Activated CD4-positive, alpha-beta memory T cell treated with anti-CD3 and anti-CD28 coated beads, Interleukin-2, amount 10 ng/mL, durations not matched to agents 7 days and 5 days (primary cell): ENCODE measurements around the gene ACYP2. TPM values are rescaled to one million over a fixed set of nuclear protein-coding genes. Genes with fewer than 3 reads are reported as not detected.
"Not testable (repeated sequence)": the region's sequence is repeated elsewhere in the genome, so short reads cannot be mapped to it uniquely, and the experiment has no call there.

Experiments used
- CTCF ChIA-PET: fragments of 350-600 bp; sonication (Branson Sonifier 250); formaldehyde crosslinking; loops from one replicate; lab custom pipeline; 2021; ENCODE audit warnings: antibody characterized with exemption, inconsistent platforms; lab: Charles Lee
- POLR2A ChIA-PET: fragments of 350-600 bp; sonication (Branson Sonifier 250); formaldehyde crosslinking; loops from one replicate; lab custom pipeline; 2021; ENCODE audit warnings: antibody characterized with exemption; lab: Charles Lee
- DNase-seq: peaks from one replicate; pipeline ENCODE4 v3.0.0-alpha.2; 2020
- H3K27ac Mint-ChIP-seq: one replicate; pipeline ENCODE4 v1.8.0; 2021; ENCODE audit warnings: mild to moderate bottlenecking, mixed read lengths
- H3K27me3 Mint-ChIP-seq: one replicate; pipeline ENCODE4 v1.8.0; 2021; ENCODE audit warnings: mixed read lengths
- H3K36me3 Mint-ChIP-seq: one replicate; pipeline ENCODE4 v1.8.0; 2021; ENCODE audit warnings: low read depth, mixed read lengths
- H3K4me1 Mint-ChIP-seq: one replicate; pipeline ENCODE4 v1.8.0; 2021; ENCODE audit warnings: mixed read lengths
- H3K4me3 Mint-ChIP-seq: one replicate; pipeline ENCODE4 v1.8.0; 2021; ENCODE audit warnings: mild to moderate bottlenecking, mixed read lengths
- H3K9me3 Mint-ChIP-seq: one replicate; pipeline ENCODE4 v1.8.0; 2021; ENCODE audit warnings: mixed read lengths
- total RNA-seq, 2 experiments: library from RNA; stranded (reverse); gene quantifications; one replicate each; pipeline ENCODE4 v1.2.3, GENCODE V29; 2021

Gene ACYP2
- total RNA-seq, 2 experiments from 2014 or later, result 8.6 to 10.0 TPM

DNA sequence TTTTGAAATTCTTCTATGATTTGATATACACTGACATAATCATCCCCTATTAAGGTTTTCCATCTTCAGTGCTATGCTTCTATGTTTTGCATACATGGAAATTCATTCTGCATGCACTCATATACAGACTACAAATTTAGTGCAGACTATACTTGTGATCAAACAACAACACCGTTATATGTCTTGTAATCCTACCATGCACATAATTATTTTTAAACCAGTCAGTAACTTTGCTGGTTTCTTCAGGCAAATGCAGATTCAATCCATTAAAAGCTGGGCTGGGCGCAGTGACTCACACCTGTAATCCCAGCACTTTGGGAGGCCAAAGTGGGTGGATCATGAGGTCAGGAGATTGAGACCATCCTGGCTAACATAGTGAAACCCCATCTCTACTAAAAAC is 11.8 kb downstream of the ACYP2 start:
- H3K4me3 Mint-ChIP-seq, H3K4me1 Mint-ChIP-seq, DNase-seq, H3K27me3 Mint-ChIP-seq, H3K27ac Mint-ChIP-seq, H3K36me3 Mint-ChIP-seq, H3K9me3 Mint-ChIP-seq: not testable (repeated sequence)
- ChIA-PET CTCF (interaction anchor here (1.6 kb wide), 1 partner anchor 20 kb away, joined by 5 read pairs; no protein-coding TSS in a partner anchor), POLR2A (interaction anchor here (0.6 kb wide), 1 partner anchor 59 kb away, joined by 3 read pairs; no protein-coding TSS in a partner anchor)

DNA sequence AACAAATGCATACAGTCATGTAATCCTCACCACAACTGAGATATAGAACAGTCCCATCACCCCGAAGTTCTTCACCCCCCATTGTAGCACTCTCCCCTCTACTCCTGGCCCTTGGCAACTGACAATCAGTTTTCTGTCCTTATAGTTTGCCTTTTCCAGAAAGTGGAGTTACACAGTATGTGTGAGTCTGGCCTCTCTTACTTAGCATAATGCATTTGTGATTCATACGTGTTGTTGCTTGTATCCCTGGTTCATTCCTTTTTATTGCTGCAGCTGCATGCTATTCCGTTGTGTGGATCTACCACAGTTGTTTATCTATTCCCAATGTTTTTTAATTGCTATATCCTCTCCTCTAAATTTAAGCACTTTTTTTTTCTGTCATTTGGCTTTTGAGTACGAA is 17.6 kb downstream of the ACYP2 start:
- no peaks in the 10 kb centered on the region for H3K27me3 Mint-ChIP-seq
- no peaks in the 10 kb centered on the region for H3K4me1 Mint-ChIP-seq
- no peak for DNase-seq
- H3K36me3 Mint-ChIP-seq, result no peaks in the 10 kb centered on the region
- ChIA-PET POLR2A (no interaction called here), CTCF (no interaction called here)
- H3K27ac Mint-ChIP-seq, result no peak overlapping the region
- no peaks in the 10 kb centered on the region for H3K9me3 Mint-ChIP-seq
- no peak overlapping the region for H3K4me3 Mint-ChIP-seq

DNA sequence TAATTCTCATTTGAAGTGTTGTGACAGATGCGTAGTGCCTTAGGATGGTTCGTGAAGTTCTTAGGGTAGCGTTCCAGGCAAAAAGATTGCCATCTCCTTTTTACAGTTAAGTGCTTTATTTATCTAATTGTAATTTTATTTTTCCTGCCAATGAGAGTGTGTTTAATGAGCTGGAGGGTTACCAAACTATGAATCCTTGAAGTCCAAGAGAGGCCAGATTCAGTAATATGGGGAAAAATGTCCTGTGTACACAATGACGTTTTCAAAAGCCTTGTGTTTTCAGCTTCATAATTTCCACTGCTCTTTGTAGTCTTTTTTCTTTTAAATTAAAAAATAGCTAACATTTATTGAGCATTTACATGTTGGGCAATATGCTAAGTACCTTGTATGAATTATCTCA is 23.8 kb downstream of the ACYP2 start:
- ChIA-PET CTCF (no interaction called here), POLR2A (no interaction called here)
- no peaks in the 10 kb centered on the region for H3K36me3 Mint-ChIP-seq
- H3K4me1 Mint-ChIP-seq, result no peaks in the 10 kb centered on the region
- no peaks in the 10 kb centered on the region for H3K9me3 Mint-ChIP-seq
- H3K27ac Mint-ChIP-seq, result no peak overlapping the region
- no peak overlapping the region for H3K4me3 Mint-ChIP-seq
- DNase-seq, result no peak
- no peaks in the 10 kb centered on the region for H3K27me3 Mint-ChIP-seq

DNA sequence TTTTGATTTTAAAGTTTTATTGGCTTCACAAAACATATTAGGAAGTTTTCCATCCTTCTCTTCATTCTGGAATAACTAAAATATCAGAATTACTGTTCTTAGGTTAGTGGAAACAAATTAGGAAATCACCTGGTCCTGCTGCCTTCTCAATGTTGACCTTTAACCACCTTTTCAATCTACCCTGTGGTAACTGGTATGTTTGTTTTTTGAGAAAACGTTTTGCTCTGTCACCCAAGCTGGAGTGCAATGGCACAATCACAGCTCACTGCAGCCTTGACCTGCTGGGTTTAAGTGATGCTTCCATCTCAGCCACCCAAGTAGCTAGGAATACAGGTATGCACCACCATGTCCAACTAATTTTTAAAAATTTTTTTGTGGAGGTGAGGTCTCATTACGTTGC is 28.4 kb downstream of the ACYP2 start:
- no peaks in the 10 kb centered on the region for H3K9me3 Mint-ChIP-seq
- ChIA-PET POLR2A (no interaction called here), CTCF (interaction anchor here (1.0 kb wide), 1 partner anchor 481 kb away, joined by 3 read pairs; no protein-coding TSS in a partner anchor)
- no peak overlapping the region for H3K4me3 Mint-ChIP-seq
- H3K36me3 Mint-ChIP-seq, result no peaks in the 10 kb centered on the region
- H3K27ac Mint-ChIP-seq, result no peak overlapping the region
- H3K4me1 Mint-ChIP-seq, result no peaks in the 10 kb centered on the region
- no peaks in the 10 kb centered on the region for H3K27me3 Mint-ChIP-seq
- no peak for DNase-seq

DNA sequence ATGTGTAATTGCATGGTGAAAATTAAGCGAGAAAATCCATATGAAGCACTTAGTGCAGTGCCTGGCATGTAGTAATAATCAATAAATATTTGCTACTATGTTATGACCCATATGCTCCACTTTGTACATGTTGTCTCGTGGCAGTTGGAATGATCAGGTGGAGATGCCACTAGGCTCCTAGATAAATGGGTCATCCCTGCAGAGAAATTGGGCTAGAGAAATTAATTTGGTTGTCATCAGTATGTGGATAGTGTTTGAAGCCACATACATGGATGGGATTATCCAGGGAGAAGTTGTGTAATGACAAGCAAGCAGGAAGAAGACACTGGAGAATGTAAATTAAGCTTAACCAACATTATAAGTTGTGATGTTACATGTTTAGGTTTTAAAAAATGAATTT is 33.0 kb downstream of the ACYP2 start:
- ChIA-PET CTCF (no interaction called here), POLR2A (no interaction called here)
- DNase-seq, result no peak
- Mint-ChIP-seq H3K4me1 (no peaks in the 10 kb centered on the region), H3K27me3 (no peaks in the 10 kb centered on the region), H3K27ac (no peak overlapping the region), H3K9me3 (no peaks in the 10 kb centered on the region), H3K4me3 (no peak overlapping the region), H3K36me3 (peaks cover 2% of the 10 kb centered on the region)

DNA sequence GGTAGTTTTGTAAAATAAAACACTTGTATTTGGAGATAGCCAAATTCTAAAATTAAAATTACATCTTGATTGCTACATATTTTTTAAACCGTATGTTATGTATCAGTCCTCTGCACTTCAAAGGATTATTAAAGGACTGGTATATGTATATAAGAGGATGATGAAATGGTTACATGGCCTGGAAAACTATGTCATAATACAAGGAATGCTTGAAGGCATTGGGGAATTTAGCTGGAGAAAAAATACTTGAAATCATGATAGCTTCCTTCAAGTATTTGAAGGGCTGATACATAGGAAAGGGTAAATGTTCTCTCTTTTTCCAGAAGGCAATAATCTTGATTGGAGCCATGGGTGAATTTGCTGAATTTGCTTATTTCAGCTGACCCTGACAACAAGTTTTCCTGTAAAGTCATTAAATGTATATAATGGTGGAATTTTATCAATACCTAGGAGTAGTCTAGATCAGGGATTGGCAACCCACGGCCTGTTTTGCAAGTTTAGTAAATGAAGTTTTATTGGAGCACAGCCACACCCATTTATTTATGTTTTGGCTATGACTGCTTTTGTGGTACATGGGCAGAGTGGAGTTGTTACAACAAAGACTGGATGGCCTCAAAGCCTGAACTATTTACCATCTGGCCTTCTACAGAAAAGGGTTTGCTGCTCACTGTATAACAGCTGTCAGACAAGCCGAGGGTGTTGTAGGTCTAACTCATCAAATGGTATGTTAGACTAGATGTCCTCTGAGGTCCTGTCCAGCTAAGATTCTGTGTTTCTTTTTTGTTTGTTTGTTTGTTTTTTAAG is 34.4 kb downstream of the ACYP2 start:
- no peak overlapping the region for H3K4me3 Mint-ChIP-seq

DNA sequence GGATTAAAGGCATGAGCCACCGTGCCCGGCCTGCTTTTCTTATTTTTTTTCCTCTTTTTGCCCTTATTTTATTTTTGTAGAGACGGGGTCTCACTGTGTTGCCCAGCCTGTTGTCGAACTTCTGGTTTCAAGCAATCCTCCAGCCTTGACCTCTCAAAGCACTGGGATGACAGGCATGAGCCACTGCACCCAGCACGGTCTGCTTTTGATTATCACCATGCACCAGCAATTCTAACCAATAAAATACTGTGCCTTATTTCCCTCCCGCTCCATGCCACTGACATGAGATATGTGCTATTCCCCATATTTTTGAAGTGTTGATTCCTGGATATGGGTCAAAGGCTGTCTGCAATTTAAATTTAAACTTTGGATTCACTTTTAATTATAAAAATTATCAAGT is 42.9 kb downstream of the ACYP2 start:
- Mint-ChIP-seq H3K27me3 (no peaks in the 10 kb centered on the region), H3K36me3 (peaks cover 8% of the 10 kb centered on the region), H3K4me3 (no peak overlapping the region), H3K27ac (no peak overlapping the region), H3K4me1 (no peaks in the 10 kb centered on the region), H3K9me3 (peaks cover 9% of the 10 kb centered on the region)
- CTCF ChIA-PET, result no interaction called here
- POLR2A ChIA-PET, result no interaction called here
- no peak for DNase-seq

More for the DNA sequence above, 34.4 kb downstream of the ACYP2 start:
- H3K27me3 Mint-ChIP-seq, result no peaks in the 10 kb centered on the region
- POLR2A ChIA-PET, result no interaction called here
- no peak for DNase-seq
- H3K36me3 Mint-ChIP-seq, result peaks cover 5% of the 10 kb centered on the region
- H3K27ac Mint-ChIP-seq, result no peak overlapping the region
- CTCF ChIA-PET, result no interaction called here
- peaks cover 4% of the 10 kb centered on the region for H3K9me3 Mint-ChIP-seq
- no peaks in the 10 kb centered on the region for H3K4me1 Mint-ChIP-seq

DNA sequence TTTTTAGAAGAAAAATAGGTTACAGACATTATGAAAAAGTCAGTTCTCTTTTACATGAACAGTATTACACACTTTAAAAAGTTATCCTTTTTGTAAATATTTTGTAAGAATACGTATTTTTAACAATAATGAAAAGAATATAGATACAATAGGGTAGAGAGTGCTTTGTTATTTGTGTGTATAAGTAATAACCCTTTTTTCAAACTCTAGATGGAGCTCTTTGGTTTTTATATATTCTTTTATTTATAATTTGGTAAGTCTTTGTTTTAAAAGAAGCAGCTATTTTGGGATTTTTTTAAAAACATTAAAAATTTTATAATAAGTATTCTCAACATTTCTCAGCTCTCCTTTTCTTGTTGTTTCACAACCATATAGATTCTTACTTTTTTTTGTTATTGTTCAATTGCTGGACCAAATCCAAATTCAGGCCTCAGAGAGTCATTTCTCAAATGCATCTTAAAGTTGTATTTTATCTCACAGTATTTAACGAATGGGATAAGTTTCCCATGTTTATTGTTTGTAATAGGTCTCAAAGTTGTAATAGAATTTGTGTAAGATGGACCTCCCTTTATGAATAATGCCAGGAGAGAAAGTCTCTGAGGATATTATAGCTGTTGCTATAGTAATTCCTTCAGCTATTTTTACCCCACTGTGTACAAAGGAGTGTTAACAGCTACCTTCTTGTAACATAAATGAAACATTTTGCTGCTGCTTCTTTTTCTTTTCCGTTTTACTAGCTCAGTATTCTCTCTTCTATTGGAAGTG is 46.4 kb downstream of the ACYP2 start:
- no peaks in the 10 kb centered on the region for H3K9me3 Mint-ChIP-seq
- H3K27me3 Mint-ChIP-seq, result no peaks in the 10 kb centered on the region
- no peak overlapping the region for H3K4me3 Mint-ChIP-seq
- H3K4me1 Mint-ChIP-seq, result no peaks in the 10 kb centered on the region
- ChIA-PET CTCF (interaction anchor here (1.4 kb wide), 1 partner anchor 55 kb away, joined by 4 read pairs; no protein-coding TSS in a partner anchor), POLR2A (no interaction called here)
- DNase-seq, result no peak
- no peak overlapping the region for H3K27ac Mint-ChIP-seq
- H3K36me3 Mint-ChIP-seq, result no peaks in the 10 kb centered on the region

DNA sequence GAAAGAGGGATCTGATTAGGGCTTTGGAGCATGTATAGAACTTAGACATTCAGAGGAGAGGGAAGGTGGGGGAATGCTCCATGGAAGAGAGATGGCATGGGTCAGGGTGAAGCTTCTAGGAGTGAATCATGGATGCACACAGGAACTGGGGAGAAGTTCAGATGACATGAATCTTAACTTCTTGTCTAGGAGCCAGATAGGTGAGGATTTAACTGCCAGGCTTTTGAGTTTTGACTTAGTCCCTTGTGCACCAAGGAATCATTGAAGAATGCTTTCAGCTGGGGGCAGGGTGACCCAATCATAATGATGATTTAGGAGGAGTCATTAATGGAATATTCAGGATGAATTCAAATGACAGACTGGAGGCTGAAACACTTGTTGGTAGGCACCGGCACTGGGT is 48.7 kb downstream of the ACYP2 start:
- Mint-ChIP-seq H3K27ac (no peak overlapping the region), H3K4me1 (no peaks in the 10 kb centered on the region), H3K4me3 (no peak overlapping the region), H3K27me3 (no peaks in the 10 kb centered on the region), H3K9me3 (no peaks in the 10 kb centered on the region), H3K36me3 (no peaks in the 10 kb centered on the region)
- DNase-seq, result no peak
- POLR2A ChIA-PET, result no interaction called here
- CTCF ChIA-PET, result no interaction called here

DNA sequence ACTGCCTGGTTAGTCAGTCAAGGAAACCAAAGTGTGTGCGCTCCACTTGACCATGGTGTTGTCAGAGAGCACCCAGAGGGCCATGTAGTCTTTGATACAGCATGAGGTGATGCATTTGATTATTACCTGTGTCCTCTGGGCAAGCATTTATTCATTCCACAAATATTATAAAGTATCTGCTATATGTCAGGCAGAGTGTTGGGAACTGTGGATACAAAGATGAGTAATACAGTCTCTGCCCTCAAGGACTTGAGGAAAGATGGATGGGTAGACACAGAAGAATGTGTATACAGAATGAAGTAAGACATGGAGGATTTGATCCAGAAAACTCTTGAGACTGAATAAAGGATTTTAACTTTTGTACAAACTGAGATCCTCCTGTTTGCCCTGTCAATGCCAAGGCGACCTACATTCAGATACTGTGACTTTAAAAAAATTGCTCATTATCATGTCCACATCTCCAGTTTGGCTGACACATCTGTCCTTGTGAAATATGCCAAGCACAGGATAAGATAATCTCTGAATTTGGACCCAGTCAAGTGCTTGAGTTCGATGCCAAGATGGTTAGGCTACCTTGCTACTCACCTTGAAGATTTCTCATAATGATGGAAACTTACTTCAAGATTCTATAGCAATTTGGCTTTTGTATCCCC is 50.8 kb downstream of the ACYP2 start:
- no peaks in the 10 kb centered on the region for H3K27me3 Mint-ChIP-seq
- POLR2A ChIA-PET, result no interaction called here
- CTCF ChIA-PET, result no interaction called here
- no peak for DNase-seq
- no peak overlapping the region for H3K27ac Mint-ChIP-seq
- no peaks in the 10 kb centered on the region for H3K36me3 Mint-ChIP-seq
- no peaks in the 10 kb centered on the region for H3K9me3 Mint-ChIP-seq
- H3K4me1 Mint-ChIP-seq, result no peaks in the 10 kb centered on the region
- no peak overlapping the region for H3K4me3 Mint-ChIP-seq

DNA sequence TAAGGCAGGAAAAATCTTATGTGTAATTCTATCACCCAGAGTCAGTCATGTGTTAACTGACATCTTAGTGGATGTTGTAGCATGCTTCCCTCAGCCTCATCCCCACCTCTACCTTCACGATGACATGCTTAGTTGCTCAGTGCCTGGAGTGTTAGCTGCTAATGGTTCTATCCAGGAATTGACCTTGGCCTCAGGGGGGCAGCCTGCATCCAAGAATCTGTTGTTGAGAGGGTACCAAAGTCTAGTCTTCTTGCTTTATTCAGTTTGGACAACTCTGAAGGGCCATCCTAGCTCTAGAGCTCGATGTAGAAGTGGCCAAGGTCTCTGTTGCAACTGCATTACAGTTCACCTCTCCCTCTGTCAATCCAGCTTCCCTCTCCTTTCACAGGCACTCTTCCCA is 61.2 kb downstream of the ACYP2 start:
- H3K27me3 Mint-ChIP-seq, result no peaks in the 10 kb centered on the region
- no peak overlapping the region for H3K27ac Mint-ChIP-seq
- no peaks in the 10 kb centered on the region for H3K9me3 Mint-ChIP-seq
- no peak overlapping the region for H3K4me3 Mint-ChIP-seq
- no peaks in the 10 kb centered on the region for H3K36me3 Mint-ChIP-seq
- DNase-seq, result no peak
- ChIA-PET CTCF (no interaction called here), POLR2A (no interaction called here)
- no peaks in the 10 kb centered on the region for H3K4me1 Mint-ChIP-seq

DNA sequence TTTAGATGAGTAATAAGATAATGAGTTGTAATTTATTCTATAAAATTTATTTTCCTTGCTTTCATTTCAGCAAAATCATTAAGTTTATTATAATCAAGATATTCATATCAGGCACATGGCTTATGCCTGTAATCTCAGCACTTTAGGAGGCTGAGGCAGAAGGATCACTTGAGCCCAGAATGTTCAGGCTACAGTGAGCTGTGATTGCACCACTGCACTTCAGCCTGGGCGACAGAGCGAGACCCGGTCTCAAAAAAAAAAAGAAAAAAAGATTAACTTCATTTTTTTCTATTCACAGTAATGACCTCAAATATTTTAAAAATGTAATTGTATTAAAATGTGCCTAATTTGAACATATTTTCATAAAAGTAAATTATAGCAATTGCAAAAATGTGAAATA is 67.9 kb downstream of the ACYP2 start:
- Mint-ChIP-seq H3K27ac (no peak overlapping the region), H3K9me3 (no peaks in the 10 kb centered on the region), H3K27me3 (no peaks in the 10 kb centered on the region), H3K4me3 (no peak overlapping the region), H3K36me3 (no peaks in the 10 kb centered on the region), H3K4me1 (no peaks in the 10 kb centered on the region)
- ChIA-PET CTCF (no interaction called here), POLR2A (no interaction called here)
- DNase-seq, result no peak

DNA sequence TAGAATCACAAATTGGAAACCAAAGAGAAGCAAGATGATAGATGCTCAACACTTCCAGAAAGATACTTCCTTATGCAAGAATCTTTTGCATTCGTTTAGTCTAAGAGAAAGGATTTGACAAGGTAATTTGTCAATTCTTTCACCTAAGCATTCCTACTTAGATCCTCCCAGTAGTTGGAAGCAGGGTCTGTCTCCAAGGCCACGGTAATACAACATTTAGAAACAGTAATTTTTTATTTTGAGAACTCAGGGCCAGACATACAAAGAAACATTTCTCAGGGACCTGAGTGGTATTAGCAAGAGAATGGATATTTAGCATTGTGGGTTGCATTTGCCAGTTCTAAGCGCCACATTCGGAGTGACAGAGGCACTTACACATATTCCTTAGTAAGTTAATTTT is 68.6 kb downstream of the ACYP2 start:
- H3K9me3 Mint-ChIP-seq, result no peaks in the 10 kb centered on the region
- no peak overlapping the region for H3K27ac Mint-ChIP-seq
- no peak overlapping the region for H3K4me3 Mint-ChIP-seq
- ChIA-PET POLR2A (no interaction called here), CTCF (no interaction called here)
- H3K36me3 Mint-ChIP-seq, result no peaks in the 10 kb centered on the region
- DNase-seq, result no peak
- no peaks in the 10 kb centered on the region for H3K27me3 Mint-ChIP-seq
- H3K4me1 Mint-ChIP-seq, result no peaks in the 10 kb centered on the region
